Measurements from ENCODE around the gene SEMA4G.

Gene SEMA4G

GRCh38 chr10:100986952-100987684 lies 17.8 kb downstream of the SEMA4G start, which contains the start of the genes MRPL43 and TWNK:
TSS of gene MRPL43 (minus strand) at chr10:100987497. CDS start at chr10:100987443, 54 bp downstream.
TSS of gene TWNK (plus strand) at chr10:100987543. CDS start at chr10:100988211, 668 bp downstream.
- DNase-seq (ENCODE audit: low read depth): peak; percentile 78

GRCh38 chr10:100987685-100988049 lies 18.4 kb downstream of the SEMA4G start:
- no peak for DNase-seq (ENCODE audit: low read depth)

- DNase-seq (ENCODE audit: low read depth): no peak
Measured at GRCh38 chr10:100988166-100988565, 18.9 kb downstream of the SEMA4G start.

- DNase-seq (ENCODE audit: low read depth): no peak
Measured at GRCh38 chr10:100989088-100989487, 19.8 kb downstream of the SEMA4G start.

- no peak for DNase-seq (ENCODE audit: low read depth)
Measured at GRCh38 chr10:100993986-100994708, 24.8 kb downstream of the SEMA4G start.

- DNase-seq (ENCODE audit: low read depth): no peak
Measured at GRCh38 chr10:100995181-100995580, 25.9 kb downstream of the SEMA4G start.

GRCh38 chr10:100996678-100997359 lies 27.5 kb downstream of the SEMA4G start:
- peak; percentile 21 for DNase-seq (ENCODE audit: low read depth)

GRCh38 chr10:100997360-100998182 lies 28.3 kb downstream of the SEMA4G start:
- peak; percentile 53 for DNase-seq (ENCODE audit: low read depth)

- peak; percentile 58 for DNase-seq (ENCODE audit: low read depth)
Measured at GRCh38 chr10:100998183-100998990, 29.1 kb downstream of the SEMA4G start.

GRCh38 chr10:100998991-100999741 lies 29.9 kb downstream of the SEMA4G start:
- peak; percentile 61 for DNase-seq (ENCODE audit: low read depth)

GRCh38 chr10:100999742-101000126 lies 30.4 kb downstream of the SEMA4G start, which contains the start of gene LZTS2:
TSS of gene LZTS2 (plus strand) at chr10:100999808. CDS start at chr10:101002539, 2,731 bp downstream.
- DNase-seq (ENCODE audit: low read depth): no peak

- no peak for DNase-seq (ENCODE audit: low read depth)
Measured at GRCh38 chr10:101000127-101000914, 31.0 kb downstream of the SEMA4G start.

- no peak for DNase-seq (ENCODE audit: low read depth)
Measured at GRCh38 chr10:101000915-101001658, 31.8 kb downstream of the SEMA4G start.

GRCh38 chr10:101001659-101002035 lies 32.3 kb downstream of the SEMA4G start:
- DNase-seq (ENCODE audit: low read depth): no peak

- no peak for DNase-seq (ENCODE audit: low read depth)
Measured at GRCh38 chr10:101002456-101002855, 33.2 kb downstream of the SEMA4G start.

- DNase-seq (ENCODE audit: low read depth): no peak
Measured at GRCh38 chr10:101003639-101004206, 34.4 kb downstream of the SEMA4G start.

GRCh38 chr10:101005361-101005760 lies 36.1 kb downstream of the SEMA4G start:
- DNase-seq (ENCODE audit: low read depth): no peak
